Epidermal melanocyte (primary cell): ENCODE measurements around the gene FCMR.

Experiments
- DNase-seq: peaks from one replicate; pipeline ENCODE4 v3.0.0; 2011; ENCODE audit warnings: low spot score; ENCODE audit not compliant: insufficient read length

Gene FCMR

GRCh38 chr1:206902702-206903101 lies 19.0 kb downstream of the FCMR start:
- DNase-seq: no peak

- no peak for DNase-seq
Observed at GRCh38 chr1:206901944-206902343, 19.8 kb downstream of the FCMR start.

DNA sequence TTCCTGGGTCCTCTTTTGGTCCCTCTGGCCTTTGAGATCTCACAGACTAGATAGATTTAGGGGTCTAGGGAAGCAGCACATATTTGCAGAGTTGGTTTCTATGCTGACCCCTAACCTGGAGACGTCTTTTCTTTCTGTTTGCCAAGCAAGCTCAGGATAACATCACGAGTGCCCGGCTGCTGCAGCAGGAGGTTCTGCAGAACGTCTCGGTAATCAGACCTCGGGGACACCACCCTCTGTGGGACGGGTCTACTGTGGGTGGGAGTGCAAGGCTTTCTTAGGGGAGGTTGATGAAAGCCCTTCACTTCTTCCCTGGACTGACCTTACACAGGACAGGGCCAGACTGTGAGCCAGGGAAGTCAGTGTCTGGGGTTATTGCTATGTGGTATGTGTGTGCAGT lies 21.6 kb downstream of the FCMR start:
- no peak for DNase-seq

DNA sequence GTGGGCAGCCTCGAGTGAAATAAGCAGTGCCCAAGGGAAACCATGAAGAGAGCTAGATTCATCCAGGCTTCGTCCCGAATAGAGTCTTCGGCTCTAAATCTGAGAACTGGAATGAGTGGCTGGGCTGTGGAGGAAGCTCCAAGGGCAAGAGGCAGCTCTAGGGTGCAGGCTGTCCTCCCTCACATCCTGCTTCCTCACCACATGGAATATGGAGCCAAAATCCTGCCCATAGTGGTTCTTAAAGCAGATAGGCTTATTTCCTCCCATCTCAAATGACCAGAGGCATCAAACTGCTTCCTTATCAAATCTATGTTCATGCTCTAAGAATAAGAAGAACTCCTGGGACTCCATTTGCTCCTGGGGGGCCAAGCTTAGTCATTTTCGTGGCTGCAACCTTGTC lies 22.0 kb downstream of the FCMR start:
- no peak for DNase-seq

- no peak for DNase-seq
Observed at GRCh38 chr1:206898915-206899431, 22.8 kb downstream of the FCMR start.

DNA sequence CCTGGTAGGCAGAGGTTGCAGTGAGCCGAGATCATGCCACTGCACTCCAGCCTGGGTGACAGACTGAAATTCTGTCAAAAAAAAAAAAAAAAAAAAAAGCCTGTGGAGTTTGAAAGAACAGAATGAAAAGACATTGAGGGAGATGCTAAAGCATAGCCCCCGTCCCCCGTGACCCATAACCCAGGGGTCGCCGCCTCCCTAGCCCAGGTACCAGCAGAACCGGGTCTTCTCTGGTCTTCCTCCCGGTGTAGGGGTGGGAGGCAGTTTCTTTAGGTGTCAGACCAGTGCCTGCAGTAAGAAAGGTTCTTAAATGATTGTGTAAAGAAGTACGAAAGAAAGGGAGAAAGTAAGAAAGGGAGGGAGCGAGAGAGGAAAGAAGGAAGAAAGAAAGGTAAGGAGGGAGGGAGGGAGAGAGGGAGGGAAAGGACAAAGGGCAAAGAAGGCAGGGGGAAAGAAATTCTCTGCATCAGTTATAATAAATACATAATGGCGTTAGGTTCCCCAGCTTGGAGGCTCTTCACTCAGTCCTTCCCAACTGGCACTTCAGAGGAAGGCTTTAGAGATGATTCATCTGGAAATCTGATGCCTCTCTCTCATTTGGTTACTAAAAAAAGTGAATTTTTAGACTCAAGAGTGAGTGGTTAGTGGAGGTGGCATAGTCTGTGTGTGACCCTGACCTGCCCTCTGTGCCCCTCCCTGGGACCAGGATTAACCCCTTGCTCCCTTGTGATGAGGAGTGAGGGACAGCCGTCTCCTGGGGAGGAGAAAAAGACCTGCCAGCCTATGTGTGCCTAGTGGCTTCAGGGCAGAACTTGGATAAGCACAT lies 23.4 kb downstream of the FCMR start:
- no peak for DNase-seq

GRCh38 chr1:206897175-206897574 lies 24.6 kb downstream of the FCMR start, which contains the start of gene IL24:
Gene IL24 (plus strand): TSS chr1:206897443. CDS start chr1:206897833, 390 bp downstream.
- no peak for DNase-seq

- no peak for DNase-seq
Observed at GRCh38 chr1:206896261-206896660, 25.5 kb downstream of the FCMR start.

- DNase-seq: no peak
Observed at GRCh38 chr1:206895837-206896242, 25.9 kb downstream of the FCMR start.

GRCh38 chr1:206895325-206895724 lies 26.4 kb downstream of the FCMR start:
- DNase-seq: no peak

DNA sequence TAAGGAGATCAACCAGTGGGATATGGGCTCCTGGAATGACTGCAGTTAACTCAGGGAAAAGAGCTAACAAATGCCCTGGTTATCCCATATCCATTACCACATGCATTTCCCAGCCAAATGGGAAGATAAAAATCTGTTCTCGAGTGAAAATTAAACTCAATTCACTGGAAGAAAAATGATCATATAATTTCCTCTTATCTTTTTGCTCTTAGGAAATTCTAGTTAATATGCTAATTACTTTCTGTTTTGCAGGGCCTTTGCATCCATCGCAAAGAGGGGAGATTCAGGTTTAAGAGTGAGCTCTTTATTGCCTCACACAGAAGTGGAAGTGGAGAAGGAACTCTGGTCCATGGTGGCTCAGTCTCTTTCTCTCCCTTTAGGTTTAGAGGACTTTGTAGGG lies 28.4 kb downstream of the FCMR start:
- no peak for DNase-seq

- DNase-seq: no peak
Observed at GRCh38 chr1:206892351-206892984, 29.3 kb downstream of the FCMR start.

- no peak for DNase-seq
Observed at GRCh38 chr1:206891412-206891811, 30.3 kb downstream of the FCMR start.

DNA sequence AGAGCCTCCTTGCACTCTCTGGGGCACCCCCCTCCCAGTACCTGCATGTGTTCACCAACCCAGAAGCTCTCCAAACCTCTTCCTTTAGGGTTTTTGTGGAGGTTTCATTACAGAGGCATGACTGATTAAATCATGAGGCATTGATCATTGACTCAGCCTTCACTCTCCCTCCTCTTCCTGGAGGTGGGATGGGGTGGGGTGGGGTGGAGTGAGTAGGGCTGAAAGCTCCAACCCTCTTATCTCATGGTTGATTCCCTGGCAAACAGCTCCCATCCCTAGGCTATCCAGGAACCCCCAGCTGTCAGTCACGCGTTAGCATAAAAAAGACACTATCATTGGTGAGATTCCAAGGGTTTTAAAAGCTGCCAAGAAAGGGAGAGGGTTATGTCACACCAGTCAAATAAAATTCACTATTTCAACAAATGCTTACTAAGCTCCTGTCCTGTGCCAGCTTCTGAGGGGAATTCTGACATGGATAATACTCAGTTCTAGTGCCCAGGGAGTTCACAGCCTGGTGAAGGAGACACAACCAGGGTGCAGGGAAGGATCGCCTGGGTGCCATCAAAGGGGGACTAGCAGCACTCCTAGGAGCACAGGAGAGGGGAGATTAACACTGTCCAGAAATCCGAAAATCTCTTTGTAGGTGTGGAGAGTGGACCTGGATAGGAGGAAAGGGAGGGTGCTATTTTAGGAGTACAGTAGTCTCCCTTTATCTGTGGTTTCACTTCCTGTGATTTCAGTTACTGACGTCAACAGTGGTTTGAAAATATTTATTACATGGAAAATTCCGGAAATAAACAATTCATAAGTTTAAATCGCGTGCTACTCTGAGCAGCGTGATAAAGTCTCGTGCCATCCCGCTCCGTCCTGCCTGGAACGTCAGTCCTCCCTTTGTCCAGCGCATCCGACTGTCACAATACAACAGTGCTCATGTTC lies 31.3 kb downstream of the FCMR start:
- peak; percentile 62 for DNase-seq

- no peak for DNase-seq
Observed at GRCh38 chr1:206887701-206888100, 34.0 kb downstream of the FCMR start.

- DNase-seq: no peak
Observed at GRCh38 chr1:206886831-206887230, 34.9 kb downstream of the FCMR start.

GRCh38 chr1:206885341-206886060 lies 36.2 kb downstream of the FCMR start:
- no peak for DNase-seq

- no peak for DNase-seq
Observed at GRCh38 chr1:206883876-206884275, 37.9 kb downstream of the FCMR start.

- no peak for DNase-seq
Observed at GRCh38 chr1:206883160-206883559, 38.6 kb downstream of the FCMR start.

DNA sequence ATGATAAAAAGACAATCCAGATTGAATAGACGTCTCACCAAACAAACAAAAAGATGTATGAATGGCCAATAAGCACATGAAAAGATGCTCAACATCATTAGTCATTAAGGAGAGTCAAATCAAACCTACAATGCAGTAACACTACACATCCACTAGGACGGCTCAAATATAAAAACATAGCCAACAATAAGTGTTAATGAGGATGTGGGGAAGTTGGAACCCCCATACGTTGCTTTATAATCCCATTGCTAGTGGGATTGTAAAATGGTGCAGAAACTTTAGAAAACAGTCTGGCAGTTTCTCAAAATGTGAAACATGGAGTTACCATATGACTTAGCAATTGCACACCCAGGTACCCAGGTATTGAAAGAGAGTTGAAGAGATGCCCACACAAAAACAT lies 39.2 kb downstream of the FCMR start:
- no peak for DNase-seq

DNA sequence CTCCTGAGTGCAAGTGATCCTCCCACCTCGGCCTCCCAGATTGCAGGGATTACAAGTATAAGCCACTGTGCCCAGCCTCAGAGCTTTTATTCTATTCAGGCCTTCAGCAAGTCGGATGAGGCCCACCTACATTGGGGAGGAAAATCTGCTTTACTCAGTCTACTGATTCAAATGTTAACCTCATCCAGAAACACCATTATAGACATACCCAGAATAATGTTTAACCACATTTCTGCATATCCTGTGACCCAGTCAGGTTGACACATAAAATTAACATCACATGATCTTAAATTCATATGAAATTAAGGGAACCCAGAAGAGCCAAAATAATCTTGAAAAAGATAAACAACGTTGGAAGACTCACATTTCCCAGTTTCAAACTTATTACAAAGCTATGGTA lies 41.4 kb downstream of the FCMR start:
- DNase-seq: no peak
